WI38 (cell line): ENCODE results near the gene EFCAB8.

Source experiments
- H3K4me3 ChIP-seq: 2 replicates; pipeline ENCODE4 v1.5.1; 2011; ENCODE audit warnings: low read depth, mild to moderate bottlenecking, control low read depth, low read length
- CTCF ChIP-seq: IDR thresholded peaks from 2 replicates; pipeline ENCODE4 v1.5.1; 2012; ENCODE audit warnings: low read depth, mild to moderate bottlenecking, control low read depth, low read length

EFCAB8 gene

GRCh38 chr20:33002087-33002808, 143.5 kb downstream of the EFCAB8 start:
- no peak overlapping the region for H3K4me3 ChIP-seq
- TF ChIP-seq CTCF: no peak

GRCh38 chr20:33004141-33004751, 145.5 kb downstream of the EFCAB8 start, which contains the start of gene SUN5:
TSS of gene SUN5 (minus strand) at chr20:33004433. CDS start at chr20:33004340, 93 bp downstream.
- no peak within 1 kb of the TSS for H3K4me3 ChIP-seq
- TF ChIP-seq CTCF: no peak

GRCh38 chr20:33005132-33005566, 146.4 kb downstream of the EFCAB8 start:
- no peak overlapping the region for H3K4me3 ChIP-seq
- TF ChIP-seq CTCF: no peak; the same call in 1 of the 2 replicates

GRCh38 chr20:33005908-33006775, 147.4 kb downstream of the EFCAB8 start:
- TF ChIP-seq CTCF: no peak
- H3K4me3 ChIP-seq: no peak overlapping the region

- H3K4me3 ChIP-seq: no peak overlapping the region
- TF ChIP-seq CTCF: no peak
Observed at GRCh38 chr20:33006776-33007375, 148.2 kb downstream of the EFCAB8 start.

- TF ChIP-seq CTCF: no peak
- H3K4me3 ChIP-seq: no peak within 1 kb of the TSS
Observed at GRCh38 chr20:33007376-33008335, 148.9 kb downstream of the EFCAB8 start, which contains the start of gene BPIFB2. TSS of gene BPIFB2 (plus strand) at chr20:33007704. CDS start at chr20:33008575, 871 bp downstream.
